SK-N-SH (cell line): ENCODE data around the gene GNAS-AS1. TPM values are rescaled to one million over a fixed set of nuclear protein-coding genes. Genes with fewer than 3 reads are reported as not detected.

Experiments used
- CTCF ChIA-PET: fragments of 300-600, 350-600 bp; formaldehyde crosslinking; extraction: SDS; loops from one replicate; lab custom pipeline; 2021; lab: Yijun Ruan, JAX
- POLR2A ChIA-PET: fragments of 350-600 bp; sonication (Branson Sonifier 250); formaldehyde crosslinking; extraction: SDS; loops from one replicate; lab custom pipeline; 2020; ENCODE audit warnings: antibody characterized with exemption, inconsistent platforms; lab: Yijun Ruan, JAX
- DNase-seq: peaks from one replicate; pipeline ENCODE4 v3.0.0; 2012
- H2AFZ ChIP-seq: fragments of 200-600 bp; sonication (generic); 2 replicates; pipeline ENCODE4 v1.8.1; 2016; ENCODE audit warnings: antibody characterized with exemption, mild to moderate bottlenecking, low read depth
- H3F3A ChIP-seq: fragments of 200-600 bp; sonication (generic); replicated peaks from 2 replicates; pipeline ENCODE3; 2016; ENCODE audit warnings: antibody characterized with exemption, mild to moderate bottlenecking; ENCODE audit not compliant: insufficient read depth
- H3K27ac ChIP-seq, 2 experiments: fragments of 200-500 bp in 1 of 2; fragments of 200-600 bp in 1 of 2; sonication (Bioruptor generic) in 1 of 2; sonication (generic), shearing (Covaris generic) in 1 of 2; 2 replicates each; pipeline versions ENCODE4 v1.5.1 to v1.6.1; 2014 to 2016; ENCODE audit warnings: low read depth in 2 of 2, inconsistent platforms in 1 of 2, low read length in 1 of 2, mild to moderate bottlenecking in 1 of 2, mixed read lengths in 1 of 2
- H3K27me3 ChIP-seq: fragments of 200-600 bp; sonication (generic), shearing (Covaris generic); 2 replicates; pipeline ENCODE4 v1.6.1; 2016; ENCODE audit warnings: mixed run types; ENCODE audit not compliant: insufficient read depth
- H3K36me3 ChIP-seq, 2 experiments: fragments of 200-500 bp in 1 of 2; fragments of 200-600 bp in 1 of 2; sonication (Bioruptor generic) in 1 of 2; sonication (generic) in 1 of 2; replicated peaks in 1 of 2; 2 replicates each; pipeline versions ENCODE3 to v1.5.1; 2014 to 2016; ENCODE audit warnings: low read length in 1 of 2, mild to moderate bottlenecking in 1 of 2; ENCODE audit not compliant: insufficient read depth in 2 of 2, control insufficient read depth in 1 of 2
- H3K4me1 ChIP-seq, 2 experiments: fragments of 200-500 bp in 1 of 2; fragments of 200-600 bp in 1 of 2; sonication (Bioruptor generic) in 1 of 2; sonication (generic), shearing (Covaris generic) in 1 of 2; 2 replicates each; pipeline versions ENCODE4 v1.5.1 to v1.6.1; 2014 to 2016; ENCODE audit warnings: low read depth in 1 of 2, low read length in 1 of 2, mixed run types in 1 of 2; ENCODE audit not compliant: insufficient read depth in 2 of 2, control insufficient read depth in 1 of 2
- H3K4me2 ChIP-seq: fragments of 200-600 bp; sonication (generic), shearing (Covaris generic); 2 replicates; pipeline ENCODE4 v1.6.1; 2017; ENCODE audit warnings: mixed run types
- H3K4me3 ChIP-seq, 2 experiments: fragments of 200-500 bp in 1 of 2; fragments of 200-600 bp in 1 of 2; sonication (Bioruptor generic) in 1 of 2; sonication (generic), shearing (Covaris generic) in 1 of 2; 2 replicates each; pipeline versions ENCODE4 v1.5.1 to v1.8.1; 2014 to 2016; ENCODE audit warnings: low read depth in 2 of 2, inconsistent platforms in 1 of 2, low read length in 1 of 2, mild to moderate bottlenecking in 1 of 2, mixed read lengths in 1 of 2, moderate library complexity in 1 of 2
- H3K79me2 ChIP-seq: fragments of 200-600 bp; sonication (generic); 2 replicates; pipeline ENCODE4 v1.8.1; 2017; ENCODE audit warnings: mild to moderate bottlenecking; ENCODE audit not compliant: insufficient read depth
- H3K9ac ChIP-seq: fragments of 200-600 bp; sonication (generic); 2 replicates; pipeline ENCODE4 v1.6.1; 2017; ENCODE audit warnings: mixed run types
- H3K9me2 ChIP-seq: fragments of 200-600 bp; sonication (generic); 2 replicates; pipeline ENCODE4 v1.6.1; 2017; ENCODE audit warnings: mixed run types
- H3K9me3 ChIP-seq: fragments of 200-600 bp; sonication (generic); 2 replicates; pipeline ENCODE4 v1.6.1; 2017; ENCODE audit warnings: mixed run types, mild to moderate bottlenecking, moderate library complexity
- H4K20me1 ChIP-seq: fragments of 200-600 bp; sonication (generic); 2 replicates; pipeline ENCODE4 v1.6.1; 2017; ENCODE audit warnings: mild to moderate bottlenecking, mixed run types; ENCODE audit not compliant: insufficient read depth
- CHD2 ChIP-seq: fragments of 150-350 bp; IDR thresholded peaks from 2 replicates; pipeline ENCODE4 v1.6.1; 2018; ENCODE audit warnings: low read length; ENCODE audit not compliant: partially characterized antibody
- CTCF ChIP-seq: fragments of 200-600 bp; sonication (generic); IDR thresholded peaks from 2 replicates; pipeline ENCODE4 v1.6.1; 2017; ENCODE audit warnings: antibody characterized with exemption, mild to moderate bottlenecking, moderate library complexity
- EP300 ChIP-seq, 2 experiments: IDR thresholded peaks; 2 replicates each; pipeline versions ENCODE4 v1.4.0 to v1.6.1; 2012; ENCODE audit warnings: borderline replicate concordance in 1 of 2, low read depth in 1 of 2, low read length in 1 of 2
- FOXM1 ChIP-seq: IDR thresholded peaks from 2 replicates; pipeline ENCODE4 v1.4.0; 2012; ENCODE audit warnings: low read depth, mild to moderate bottlenecking
- GATA2 ChIP-seq: sonication (generic); formaldehyde crosslinking; IDR thresholded peaks from 2 replicates; pipeline ENCODE4 v1.5.0; 2020; ENCODE audit warnings: mild to moderate bottlenecking, missing genetic modification reagents
- JUND ChIP-seq: IDR thresholded peaks from 2 replicates; pipeline ENCODE4 v1.4.0; 2012
- MAX ChIP-seq: IDR thresholded peaks from 2 replicates; pipeline ENCODE4 v1.4.0; 2012; ENCODE audit warnings: low read depth
- MEF2A ChIP-seq: IDR thresholded peaks from 2 replicates; pipeline ENCODE4 v1.4.0; 2012; ENCODE audit warnings: low read depth, borderline replicate concordance
- MXI1 ChIP-seq: IDR thresholded peaks from 2 replicates; pipeline ENCODE4 v1.6.1; 2012; ENCODE audit warnings: mild to moderate bottlenecking, low read depth, low read length, improper control_type of control experiment
- NRF1 ChIP-seq: IDR thresholded peaks from 2 replicates; pipeline ENCODE4 v1.6.1; 2012; ENCODE audit warnings: low read depth, mild to moderate bottlenecking, low read length
- REST ChIP-seq: IDR thresholded peaks from 2 replicates; pipeline ENCODE4 v1.6.1; 2012; ENCODE audit warnings: mild to moderate bottlenecking, low read depth, low read length, moderate library complexity
- RXRA ChIP-seq: IDR thresholded peaks from 2 replicates; pipeline ENCODE4 v1.4.0; 2012; ENCODE audit warnings: low read depth, mild to moderate bottlenecking, borderline replicate concordance
- SIN3A ChIP-seq: IDR thresholded peaks from 2 replicates; pipeline ENCODE4 v1.6.1; 2012; ENCODE audit warnings: low read depth, mild to moderate bottlenecking, low read length, moderate library complexity, borderline replicate concordance
- SMC3 ChIP-seq: IDR thresholded peaks from 2 replicates; pipeline ENCODE4 v1.6.1; 2012; ENCODE audit warnings: low read depth, low read length, improper control_type of control experiment
- TAF1 ChIP-seq: IDR thresholded peaks from 2 replicates; pipeline ENCODE4 v1.6.1; 2012; ENCODE audit warnings: low read depth, mild to moderate bottlenecking, low read length, moderate library complexity, borderline replicate concordance
- USF1 ChIP-seq: IDR thresholded peaks from 2 replicates; pipeline ENCODE4 v1.4.0; 2012; ENCODE audit warnings: low read depth, borderline replicate concordance
- YY1 ChIP-seq: IDR thresholded peaks from 2 replicates; pipeline ENCODE4 v1.4.0; 2012; ENCODE audit warnings: low read depth, mild to moderate bottlenecking
- ZBTB33 ChIP-seq: IDR thresholded peaks from 2 replicates; pipeline ENCODE4 v1.4.0; 2012; ENCODE audit warnings: low read depth, borderline replicate concordance
- WGBS: methylation state at CpG from one replicate; pipeline ENCODE4 v1.1.6; 2017; ENCODE audit warnings: low lambda C conversion rate; 5-methylcytosine and 5-hydroxymethylcytosine counted together
- polyA plus RNA-seq, 3 experiments: library from polyadenylated mRNA; depleted of rRNA; stranded (reverse); fragments of >200 nt; gene quantifications; 2 replicates each; pipeline ENCODE4 v1.2.3, GENCODE V29; 2012

Gene GNAS-AS1
- polyA plus RNA-seq, 1 of the 3 experiments (the other 2 are of a cell fraction): 1.5 TPM

GRCh38 chr20:58892141-58892931 lies 41.6 kb upstream of the GNAS-AS1 start:
- POLR2A ChIA-PET: interaction anchor here (1.3 to 1.4 kb wide), 3 partner anchors 22 to 140 kb away, joined by 4 to 11 read pairs (median 4); partner anchors contain the start of gene ATP5F1E
- Histone ChIP-seq H3K9ac (peak overlapping the region; percentile 97), H3K27me3 (no peaks in the 10 kb centered on the region), H3K4me1 (peaks cover 32 to 33% of the 10 kb centered on the region in 2 experiments; a peak in 3 of 4 replicates), H3K9me3 (no peaks in the 10 kb centered on the region), H3K27ac (peak overlapping the region; percentile 92 to 97), H2AFZ (no peak overlapping the region), H3F3A (peaks cover 18% of the 10 kb centered on the region), H3K9me2 (no peaks in the 10 kb centered on the region), H4K20me1 (peaks cover 46% of the 10 kb centered on the region), H3K36me3 (peaks cover 21% of the 10 kb centered on the region in 2 experiments), H3K4me2 (peak overlapping the region; percentile 70), H3K79me2 (peaks cover 66% of the 10 kb centered on the region), H3K4me3 (peak overlapping the region; percentile 69 to 77)
- DNase-seq: peak; percentile 89
- no peak for TF ChIP-seq USF1
- no peak for TF ChIP-seq EP300 (IDR thresholded peaks at IDR 0.05; ENCODE audit: borderline replicate concordance in 1 of 2, low read depth in 1 of 2, low read length in 1 of 2)
- TF ChIP-seq SMC3: no peak
- no peak for TF ChIP-seq MXI1
- TF ChIP-seq TAF1: no peak
- TF ChIP-seq RXRA: no peak
- TF ChIP-seq JUND: no peak
- TF ChIP-seq CHD2: peak; percentile 20
- peak; percentile 23; the same call in 1 of the 2 replicates for TF ChIP-seq CTCF
- TF ChIP-seq GATA2 (CRISPR knock-in tag): no peak
- TF ChIP-seq REST: no peak
- TF ChIP-seq MEF2A: no peak
- TF ChIP-seq ZBTB33: no peak
- TF ChIP-seq FOXM1: no peak
- no peak for TF ChIP-seq SIN3A
- no peak for TF ChIP-seq YY1
- TF ChIP-seq MAX: peak; percentile 9; the same call in 1 of the 2 replicates
- no peak for TF ChIP-seq NRF1
- CTCF ChIA-PET: no interaction called here
- 1% methylated on average over 49 of the region's 49 CpGs for WGBS
